Smooth muscle cell (in vitro differentiated cells): ENCODE data around the gene NPBWR2. TPM values are rescaled to one million over a fixed set of nuclear protein-coding genes. Genes with fewer than 3 reads are reported as not detected.

Source experiments
- DNase-seq: peaks from one replicate; lab custom pipeline; 2025; ENCODE audit not compliant: unreplicated experiment; lab: John Stamatoyannopoulos, UW
- H2AFZ ChIP-seq: fragments of 200-600 bp; sonication (generic); 2 replicates; pipeline ENCODE4 v1.6.0; 2016; ENCODE audit warnings: antibody characterized with exemption, low read depth, mild to moderate bottlenecking
- H3F3A ChIP-seq: fragments of 200-600 bp; sonication (generic); 2 replicates; pipeline ENCODE4 v1.6.0; 2017; ENCODE audit warnings: antibody characterized with exemption, low read depth
- H3K27ac ChIP-seq: fragments of 200-600 bp; sonication (generic); 2 replicates; pipeline ENCODE4 v1.5.1; 2016; ENCODE audit warnings: low read depth, mild to moderate bottlenecking
- H3K27me3 ChIP-seq: fragments of 200-600 bp; sonication (generic); 2 replicates; pipeline ENCODE4 v1.6.1; 2016; ENCODE audit warnings: low read depth, mild to moderate bottlenecking
- H3K36me3 ChIP-seq: fragments of 200-600 bp; sonication (generic); 2 replicates; pipeline ENCODE4 v1.5.1; 2016; ENCODE audit warnings: low read depth
- H3K4me1 ChIP-seq: fragments of 200-600 bp; sonication (generic); 2 replicates; pipeline ENCODE4 v1.5.1; 2016; ENCODE audit warnings: low read depth
- H3K4me2 ChIP-seq: fragments of 200-600 bp; sonication (generic); 2 replicates; pipeline ENCODE4 v1.6.0; 2016; ENCODE audit warnings: mild to moderate bottlenecking
- H3K4me3 ChIP-seq: fragments of 200-600 bp; sonication (generic); 2 replicates; pipeline ENCODE4 v1.5.1; 2016; ENCODE audit warnings: mild to moderate bottlenecking
- H3K79me2 ChIP-seq: fragments of 200-600 bp; sonication (generic); 2 replicates; pipeline ENCODE4 v1.6.0; 2016; ENCODE audit warnings: low read depth, mild to moderate bottlenecking
- H3K9ac ChIP-seq: fragments of 200-600 bp; sonication (generic); 2 replicates; pipeline ENCODE4 v1.6.0; 2016; ENCODE audit warnings: low read depth
- H3K9me3 ChIP-seq: fragments of 200-600 bp; sonication (generic); replicated peaks from 2 replicates; pipeline ENCODE4 v1.5.1; 2016; ENCODE audit warnings: low read depth
- H4K20me1 ChIP-seq: fragments of 200-600 bp; sonication (generic); 2 replicates; pipeline ENCODE4 v1.6.0; 2016; ENCODE audit warnings: low read depth
- WGBS: methylation state at CpG from one replicate; pipeline ENCODE4 v1.1.7; 2016; ENCODE audit warnings: low lambda C conversion rate; 5-methylcytosine and 5-hydroxymethylcytosine counted together
- polyA plus RNA-seq: library from polyadenylated mRNA; unstranded; fragments of >200 nt; fragmentation: Nextera tagmentation; extraction: Ambion mirVana; gene quantifications from 2 replicates; pipeline ENCODE4 v1.2.1, GENCODE V29; 2016
- total RNA-seq: library from RNA; depleted of rRNA; stranded (reverse); fragments of >200 nt; gene quantifications from 2 replicates; pipeline ENCODE4 v1.2.3, GENCODE V29; 2014
- TF ChIP-seq, protein P1 (sequence below): fragments of 200-600 bp; sonication (generic); IDR thresholded peaks from 2 replicates; pipeline ENCODE4 v1.5.1; 2017; ENCODE audit warnings: borderline replicate concordance, mild to moderate bottlenecking, antibody characterized with exemption; ENCODE audit not compliant: insufficient read depth, poor library complexity, severe bottlenecking

The NPBWR2 gene
- total and polyA plus RNA-seq, 2 experiments from 2014 or later: not detected

DNA sequence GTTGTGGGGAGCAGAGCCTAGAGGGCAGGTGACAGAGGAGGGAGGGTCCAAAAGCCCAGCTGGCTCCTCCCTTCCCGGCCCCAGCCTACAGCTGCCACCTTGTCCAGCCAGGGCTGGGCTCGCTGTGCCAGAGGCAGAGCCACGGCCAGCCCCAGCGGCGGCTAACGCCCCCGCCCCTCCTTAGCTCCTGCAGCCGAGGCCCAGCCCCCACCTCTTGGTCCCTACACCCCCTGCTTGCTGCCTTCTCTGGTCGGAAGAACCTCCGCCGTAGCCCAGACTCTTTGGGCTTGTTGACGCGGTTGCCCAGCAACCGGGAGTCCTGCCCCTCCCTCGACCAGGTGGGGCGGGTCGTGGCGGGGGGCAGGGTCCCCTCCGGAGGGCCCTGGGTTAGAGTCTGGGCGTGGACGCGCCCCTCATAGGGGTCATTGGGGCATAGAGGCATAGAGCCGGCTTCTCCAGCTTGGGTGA is 22.6 kb downstream of the NPBWR2 start:
- Histone ChIP-seq H2AFZ (no peak overlapping the region), H3K27ac (no peak overlapping the region), H4K20me1 (no peaks in the 10 kb centered on the region), H3K27me3 (peaks cover 26% of the 10 kb centered on the region), H3K79me2 (no peaks in the 10 kb centered on the region), H3K9ac (no peak overlapping the region), H3K4me3 (no peak overlapping the region), H3K4me2 (peak overlapping the region; percentile 98), H3K36me3 (no peaks in the 10 kb centered on the region), H3K9me3 (no peaks in the 10 kb centered on the region), H3F3A (peaks cover 14% of the 10 kb centered on the region), H3K4me1 (peaks cover 12% of the 10 kb centered on the region)
- TF ChIP-seq, protein P1, sequence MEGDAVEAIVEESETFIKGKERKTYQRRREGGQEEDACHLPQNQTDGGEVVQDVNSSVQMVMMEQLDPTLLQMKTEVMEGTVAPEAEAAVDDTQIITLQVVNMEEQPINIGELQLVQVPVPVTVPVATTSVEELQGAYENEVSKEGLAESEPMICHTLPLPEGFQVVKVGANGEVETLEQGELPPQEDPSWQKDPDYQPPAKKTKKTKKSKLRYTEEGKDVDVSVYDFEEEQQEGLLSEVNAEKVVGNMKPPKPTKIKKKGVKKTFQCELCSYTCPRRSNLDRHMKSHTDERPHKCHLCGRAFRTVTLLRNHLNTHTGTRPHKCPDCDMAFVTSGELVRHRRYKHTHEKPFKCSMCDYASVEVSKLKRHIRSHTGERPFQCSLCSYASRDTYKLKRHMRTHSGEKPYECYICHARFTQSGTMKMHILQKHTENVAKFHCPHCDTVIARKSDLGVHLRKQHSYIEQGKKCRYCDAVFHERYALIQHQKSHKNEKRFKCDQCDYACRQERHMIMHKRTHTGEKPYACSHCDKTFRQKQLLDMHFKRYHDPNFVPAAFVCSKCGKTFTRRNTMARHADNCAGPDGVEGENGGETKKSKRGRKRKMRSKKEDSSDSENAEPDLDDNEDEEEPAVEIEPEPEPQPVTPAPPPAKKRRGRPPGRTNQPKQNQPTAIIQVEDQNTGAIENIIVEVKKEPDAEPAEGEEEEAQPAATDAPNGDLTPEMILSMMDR: no peak
- DNase-seq: no peak
- 12% methylated on average over 21 of the region's 23 CpGs for WGBS

DNA sequence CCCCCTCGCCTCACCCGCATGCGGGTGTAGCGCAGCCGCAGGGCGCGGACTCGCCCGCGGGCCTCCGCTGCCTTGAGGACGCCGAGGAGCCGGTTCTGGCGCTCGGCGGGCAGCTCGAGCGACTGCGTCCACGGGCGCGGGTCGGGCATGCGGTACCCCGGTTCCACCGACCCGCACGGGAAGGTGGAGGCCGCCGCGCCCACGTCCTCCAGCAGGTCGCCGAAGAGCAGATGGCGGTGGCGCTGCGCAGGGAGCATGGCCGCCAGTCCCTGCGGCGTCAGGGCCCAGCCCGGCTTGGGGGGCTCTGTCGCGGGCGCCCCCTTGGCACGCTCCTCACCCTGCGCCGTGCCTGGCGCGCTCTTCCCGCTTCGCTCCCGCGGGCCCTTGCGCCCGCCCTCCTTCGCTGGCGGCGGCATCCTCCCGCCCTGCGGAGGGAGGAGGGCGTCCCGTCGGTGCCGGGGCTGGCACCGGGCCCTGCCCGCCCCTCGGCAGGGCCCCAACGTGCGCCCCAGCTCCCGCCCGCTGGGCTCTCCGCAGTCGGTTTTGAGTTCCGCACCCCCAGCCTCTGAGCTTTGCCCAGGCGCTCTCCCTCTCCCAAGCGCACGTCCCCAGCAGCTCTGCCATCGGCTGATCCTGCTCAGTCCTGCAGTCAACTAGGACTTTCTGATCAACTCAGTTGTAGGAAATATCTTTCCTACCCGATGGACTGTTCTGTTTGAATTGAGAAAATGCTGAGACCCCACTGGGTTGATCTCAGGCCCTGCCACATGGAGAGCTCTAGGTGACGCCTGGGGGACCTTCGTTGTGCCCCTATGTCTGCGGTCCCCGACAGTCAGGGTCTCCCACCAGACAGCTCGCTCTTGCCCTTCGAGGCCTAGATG is 23.3 kb downstream of the NPBWR2 start, which contains the start of gene LKAAEAR1:
LKAAEAR1 (minus strand) TSS at position 595 of the 881 bp plus-strand sequence; CDS start at position 416, 179 bp downstream.
- Histone ChIP-seq H3F3A (peaks cover 14% of the 10 kb centered on the region), H3K79me2 (no peaks in the 10 kb centered on the region), H4K20me1 (no peaks in the 10 kb centered on the region), H3K9me3 (no peaks in the 10 kb centered on the region), H3K27ac (no peak within 1 kb of the TSS), H3K9ac (no peak within 1 kb of the TSS), H3K4me3 (peak within 1 kb of the TSS; percentile 75), H2AFZ (peak within 1 kb of the TSS; percentile 86), H3K4me2 (peak within 1 kb of the TSS; percentile 98), H3K4me1 (peaks cover 15% of the 10 kb centered on the region), H3K27me3 (peaks cover 26% of the 10 kb centered on the region), H3K36me3 (no peaks in the 10 kb centered on the region)
- TF ChIP-seq, protein P1: no peak
- WGBS: 5% methylated on average over 76 of the region's 86 CpGs
- DNase-seq: no peak

DNA sequence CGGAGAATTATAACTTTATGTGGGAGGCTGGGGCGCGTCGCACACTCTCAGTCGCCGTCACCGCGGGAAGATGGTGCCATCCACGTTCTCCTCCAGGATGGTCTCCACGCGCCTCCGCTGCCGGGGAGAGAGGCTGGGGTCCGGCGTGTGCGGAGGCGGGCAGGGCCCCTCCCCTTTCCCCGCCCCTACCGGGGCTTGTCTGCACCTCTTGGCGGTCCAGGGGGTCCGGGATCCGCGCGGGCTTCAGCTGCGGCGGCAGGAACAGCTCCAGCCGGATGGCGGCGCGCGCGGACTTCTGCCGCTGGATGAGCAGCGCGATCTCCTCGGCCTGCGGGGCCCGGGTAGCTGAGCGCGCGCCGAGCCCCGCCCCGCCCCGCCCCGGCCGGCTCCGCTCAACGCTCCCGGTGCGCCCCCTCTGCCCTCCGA is 24.0 kb downstream of the NPBWR2 start:
- Histone ChIP-seq H3K27me3 (peaks cover 26% of the 10 kb centered on the region), H3K4me3 (peak overlapping the region; percentile 75), H3K9me3 (no peaks in the 10 kb centered on the region), H3K79me2 (no peaks in the 10 kb centered on the region), H3K9ac (no peak overlapping the region), H3F3A (peaks cover 14% of the 10 kb centered on the region), H3K4me2 (peak overlapping the region; percentile 98), H2AFZ (peak overlapping the region; percentile 86), H4K20me1 (no peaks in the 10 kb centered on the region), H3K27ac (no peak overlapping the region), H3K4me1 (peaks cover 18% of the 10 kb centered on the region), H3K36me3 (no peaks in the 10 kb centered on the region)
- DNase-seq: peak; percentile 49
- TF ChIP-seq, protein P1: peak; percentile 48
- 9% methylated on average over 13 of the region's 52 CpGs for WGBS
